ENCODE data around the gene CSF1. TPM values are rescaled to one million over a fixed set of nuclear protein-coding genes. Genes with fewer than 3 reads are reported as not detected.

Gene CSF1
- total and polyA plus RNA-seq, 2 of the 13 experiments (the other 11 are each of a cell fraction or from before 2014, with no cell fraction given) = 4.6 to 13.3 TPM

DNA sequence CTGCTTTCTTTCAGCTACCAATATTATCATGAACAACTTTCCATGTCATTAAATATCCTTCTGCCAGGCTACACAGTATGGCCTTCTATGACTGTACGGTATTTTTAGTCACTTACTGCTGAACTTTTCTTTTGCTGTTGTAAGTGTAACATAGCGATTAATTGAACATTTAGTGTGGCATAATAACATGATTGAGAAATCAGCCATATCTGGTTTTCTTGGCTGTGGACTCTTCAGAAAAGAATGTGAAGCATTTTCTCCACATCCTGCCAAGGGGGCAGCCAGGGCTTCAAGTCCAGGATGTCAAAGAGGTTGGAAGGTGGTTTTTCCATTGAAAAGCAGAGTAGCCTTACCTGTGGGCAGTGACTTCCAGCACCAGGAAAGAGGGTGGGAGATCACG, 65.1 kb downstream of the CSF1 start:
- TF ChIP-seq, protein P1, sequence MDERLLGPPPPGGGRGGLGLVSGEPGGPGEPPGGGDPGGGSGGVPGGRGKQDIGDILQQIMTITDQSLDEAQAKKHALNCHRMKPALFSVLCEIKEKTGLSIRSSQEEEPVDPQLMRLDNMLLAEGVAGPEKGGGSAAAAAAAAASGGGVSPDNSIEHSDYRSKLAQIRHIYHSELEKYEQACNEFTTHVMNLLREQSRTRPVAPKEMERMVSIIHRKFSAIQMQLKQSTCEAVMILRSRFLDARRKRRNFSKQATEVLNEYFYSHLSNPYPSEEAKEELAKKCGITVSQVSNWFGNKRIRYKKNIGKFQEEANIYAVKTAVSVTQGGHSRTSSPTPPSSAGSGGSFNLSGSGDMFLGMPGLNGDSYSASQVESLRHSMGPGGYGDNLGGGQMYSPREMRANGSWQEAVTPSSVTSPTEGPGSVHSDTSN (CRISPR knock-in tag; IDR thresholded peaks at IDR 0.05) = no peak
- peak; percentile 62 for TF ChIP-seq TEAD3 (CRISPR knock-in tag; optimal IDR thresholded peaks at IDR 0.05; ENCODE audit: borderline replicate concordance)
- TF ChIP-seq ETV5 (CRISPR knock-in tag; IDR thresholded peaks at IDR 0.05; ENCODE audit: borderline replicate concordance) = peak; percentile 37; the same call in 1 of the 2 replicates
- no peak for TF ChIP-seq HCFC1 (IDR thresholded peaks at IDR 0.05; ENCODE audit: low read depth, low read length)
- ChIA-PET POLR2A (interaction anchor here (7.1 kb wide), 1 partner anchor 15 kb away, joined by 34 read pairs; no protein-coding TSS in a partner anchor), CTCF (ENCODE audit: low intra/inter-chr PET ratio, low total read pairs) (no interaction called here)
- no peaks in the 10 kb centered on the region for H3K27me3 ChIP-seq (ENCODE audit: control insufficient read depth in 1 of 2, insufficient read depth in 2 of 2, low read length in 2 of 2)
- no peaks in the 10 kb centered on the region for H3K36me3 ChIP-seq (replicated peaks in 1 of 2; ENCODE audit: control insufficient read depth in 1 of 2, insufficient read depth in 2 of 2, low read length in 2 of 2)
- intact Hi-C loops (cut with micrococcal nuclease; ENCODE audit: unreplicated experiment) (no loop called here), in situ Hi-C loops (cut with HindIII; ENCODE audit: extremely low pct_ligation_motif_present, low pct_unique_long_range_greater_than_20kb) (no loop called here)
- H3K79me2 ChIP-seq (ENCODE audit: insufficient read depth, low read length) = no peaks in the 10 kb centered on the region
- H3K4me2 ChIP-seq (ENCODE audit: low read depth, low read length) = no peak overlapping the region
- H3K27ac ChIP-seq (ENCODE audit: extremely low read length, insufficient read depth, low read length) = no peak overlapping the region
- H3K4me1 ChIP-seq (ENCODE audit: insufficient read depth, low read length) = peaks cover 44% of the 10 kb centered on the region
- ATAC-seq (no peak), DNase-seq (ENCODE audit: low spot score) (peak; percentile 18), FAIRE-seq (no peak)
- WGBS (ENCODE audit: low lambda C conversion rate) = 56% methylated on average over 3 of the region's 3 CpGs
- H2AFZ ChIP-seq (ENCODE audit: low read length) = no peak overlapping the region
- H3K9ac ChIP-seq (ENCODE audit: insufficient read depth, low read depth, low read length) = no peak overlapping the region
- no peaks in the 10 kb centered on the region for H4K20me1 ChIP-seq (ENCODE audit: insufficient read depth, low read length)
- peaks cover 15% of the 10 kb centered on the region for H3K9me3 ChIP-seq (ENCODE audit: low read length)
- no peak overlapping the region for H3K4me3 ChIP-seq (replicated peaks in 1 of 3; ENCODE audit: insufficient read depth in 1 of 3, low read depth in 2 of 3, low read length in 3 of 3)
- no TSS peak for BruUV-seq (replicated peaks)

DNA sequence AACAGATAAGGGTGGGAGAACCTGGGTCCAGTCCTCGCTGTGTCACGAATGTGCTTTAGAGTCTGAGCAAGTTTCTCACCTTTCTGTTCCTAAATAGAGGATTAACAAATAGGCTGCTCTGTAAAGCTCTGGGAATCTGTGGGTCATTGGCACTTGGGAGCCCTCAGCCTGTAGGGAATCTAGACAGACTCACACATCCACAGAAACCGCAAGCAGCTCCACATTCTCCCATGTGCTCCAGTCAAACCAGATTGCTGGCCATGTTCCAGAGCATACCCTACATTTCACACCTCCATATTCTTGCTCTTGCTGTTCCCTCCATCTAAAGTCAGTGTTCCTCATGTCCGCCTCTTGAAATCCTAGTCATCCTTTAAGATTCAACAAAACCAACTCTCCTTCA, 66.1 kb downstream of the CSF1 start:
- in situ Hi-C loops (cut with HindIII; ENCODE audit: extremely low pct_ligation_motif_present, low pct_unique_long_range_greater_than_20kb) = no loop called here
- WGBS (ENCODE audit: low lambda C conversion rate) = 99% methylated on average over 4 of the region's 4 CpGs
- intact Hi-C loops (cut with micrococcal nuclease; ENCODE audit: unreplicated experiment) = no loop called here
- no peak overlapping the region for H3K4me3 ChIP-seq (replicated peaks in 1 of 3; ENCODE audit: insufficient read depth in 1 of 3, low read depth in 2 of 3, low read length in 3 of 3)
- H3K79me2 ChIP-seq (ENCODE audit: insufficient read depth, low read length) = no peaks in the 10 kb centered on the region
- no peaks in the 10 kb centered on the region for H4K20me1 ChIP-seq (ENCODE audit: insufficient read depth, low read length)
- TF ChIP-seq SNAI1 (CRISPR knock-in tag; IDR thresholded peaks at IDR 0.05; ENCODE audit: borderline replicate concordance) = no peak
- no peak for TF ChIP-seq ZNF674 (CRISPR knock-in tag; IDR thresholded peaks at IDR 0.05; ENCODE audit: low read depth)
- no peak for TF ChIP-seq ZNF549 (CRISPR knock-in tag; IDR thresholded peaks at IDR 0.05)
- no peak for TF ChIP-seq SOX6 (IDR thresholded peaks at IDR 0.05)
- no peak for TF ChIP-seq SOX6 (CRISPR knock-in tag; IDR thresholded peaks at IDR 0.05)
- TF ChIP-seq HOXA7 (CRISPR knock-in tag; IDR thresholded peaks at IDR 0.05) = no peak
- TF ChIP-seq GABPA (IDR thresholded peaks at IDR 0.05; ENCODE audit: low read depth, low read length) = no peak
- TF ChIP-seq GABPA (CRISPR knock-in tag; IDR thresholded peaks at IDR 0.05; ENCODE audit: low read depth) = no peak
- TF ChIP-seq, protein P2, sequence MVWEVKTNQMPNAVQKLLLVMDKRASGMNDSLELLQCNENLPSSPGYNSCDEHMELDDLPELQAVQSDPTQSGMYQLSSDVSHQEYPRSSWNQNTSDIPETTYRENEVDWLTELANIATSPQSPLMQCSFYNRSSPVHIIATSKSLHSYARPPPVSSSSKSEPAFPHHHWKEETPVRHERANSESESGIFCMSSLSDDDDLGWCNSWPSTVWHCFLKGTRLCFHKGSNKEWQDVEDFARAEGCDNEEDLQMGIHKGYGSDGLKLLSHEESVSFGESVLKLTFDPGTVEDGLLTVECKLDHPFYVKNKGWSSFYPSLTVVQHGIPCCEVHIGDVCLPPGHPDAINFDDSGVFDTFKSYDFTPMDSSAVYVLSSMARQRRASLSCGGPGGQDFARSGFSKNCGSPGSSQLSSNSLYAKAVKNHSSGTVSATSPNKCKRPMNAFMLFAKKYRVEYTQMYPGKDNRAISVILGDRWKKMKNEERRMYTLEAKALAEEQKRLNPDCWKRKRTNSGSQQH (CRISPR knock-in tag; IDR thresholded peaks at IDR 0.05; ENCODE audit: low read depth) = no peak
- TF ChIP-seq, protein P3, sequence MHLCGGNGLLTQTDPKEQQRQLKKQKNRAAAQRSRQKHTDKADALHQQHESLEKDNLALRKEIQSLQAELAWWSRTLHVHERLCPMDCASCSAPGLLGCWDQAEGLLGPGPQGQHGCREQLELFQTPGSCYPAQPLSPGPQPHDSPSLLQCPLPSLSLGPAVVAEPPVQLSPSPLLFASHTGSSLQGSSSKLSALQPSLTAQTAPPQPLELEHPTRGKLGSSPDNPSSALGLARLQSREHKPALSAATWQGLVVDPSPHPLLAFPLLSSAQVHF (CRISPR knock-in tag; IDR thresholded peaks at IDR 0.05) = no peak
- TF ChIP-seq JDP2 (CRISPR knock-in tag; IDR thresholded peaks at IDR 0.05; ENCODE audit: borderline replicate concordance) = no peak
- TF ChIP-seq DNMT3B (CRISPR knock-in tag; conservative IDR thresholded peaks at IDR 0.05) = no peak
- no peak for TF ChIP-seq THAP11 (CRISPR knock-in tag; IDR thresholded peaks at IDR 0.05)
- no peak overlapping the region for H3K4me2 ChIP-seq (ENCODE audit: low read depth, low read length)
- no peaks in the 10 kb centered on the region for H3K36me3 ChIP-seq (replicated peaks in 1 of 2; ENCODE audit: control insufficient read depth in 1 of 2, insufficient read depth in 2 of 2, low read length in 2 of 2)
- ATAC-seq (no peak), FAIRE-seq (no peak), DNase-seq (ENCODE audit: low spot score) (no peak)
- BruUV-seq (replicated peaks) = no TSS peak
- H3K9me3 ChIP-seq (ENCODE audit: low read length) = peaks cover 15% of the 10 kb centered on the region
- no peak overlapping the region for H2AFZ ChIP-seq (ENCODE audit: low read length)
- H3K27me3 ChIP-seq (ENCODE audit: control insufficient read depth in 1 of 2, insufficient read depth in 2 of 2, low read length in 2 of 2) = no peaks in the 10 kb centered on the region
- POLR2A ChIA-PET = interaction anchor here (7.1 kb wide), 1 partner anchor 16 kb away, joined by 34 read pairs; no protein-coding TSS in a partner anchor
- no peak overlapping the region for H3K9ac ChIP-seq (ENCODE audit: insufficient read depth, low read depth, low read length)
- H3K4me1 ChIP-seq (ENCODE audit: insufficient read depth, low read length) = peaks cover 52% of the 10 kb centered on the region
- H3K27ac ChIP-seq (ENCODE audit: extremely low read length, insufficient read depth, low read length) = no peak overlapping the region
- CTCF ChIA-PET (ENCODE audit: low intra/inter-chr PET ratio, low total read pairs) = no interaction called here

Data from HepG2 (cell line).